ENCODE results near the gene CST11.

CST11 gene

DNA sequence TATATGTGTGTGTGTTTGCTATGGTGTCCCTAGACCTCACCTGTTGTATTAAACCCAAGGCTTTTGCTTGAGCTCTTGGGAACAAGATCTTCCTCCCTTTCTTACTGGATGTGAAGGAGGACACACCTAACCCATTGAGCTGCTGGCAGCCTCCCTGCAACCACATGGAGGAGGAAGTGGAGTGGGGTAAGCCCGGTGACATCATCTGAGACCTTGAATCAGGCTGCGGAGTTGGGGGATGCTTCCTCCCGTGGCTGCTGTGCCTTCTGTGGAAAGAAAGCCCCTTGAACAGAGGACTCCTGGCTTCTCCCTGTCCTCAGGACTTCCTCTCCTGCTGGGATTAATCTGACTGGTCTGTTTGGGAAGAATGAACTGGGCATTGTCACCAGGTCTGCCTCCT lies 3.3 kb downstream of the CST11 start:
- Histone ChIP-seq H3K79me2 (ENCODE audit: low read length) (no peaks in the 10 kb centered on the region), H3K9ac (ENCODE audit: low read length) (no peak overlapping the region), H2AFZ (ENCODE audit: low read length) (no peak overlapping the region), H4K20me1 (ENCODE audit: insufficient read depth, low read length) (no peaks in the 10 kb centered on the region), H3K9me3 (replicated peaks; ENCODE audit: insufficient read depth, low read length) (no peaks in the 10 kb centered on the region), H3K36me3 (replicated peaks; ENCODE audit: insufficient read depth, low read length) (no peaks in the 10 kb centered on the region), H3K4me3 (ENCODE audit: low read length) (no peak overlapping the region), H3K27ac (ENCODE audit: low read length) (no peak overlapping the region), H3K4me2 (ENCODE audit: low read depth, low read length) (no peak overlapping the region), H3F3A (ENCODE audit: insufficient read depth, low read length) (no peaks in the 10 kb centered on the region), H3K27me3 (replicated peaks; ENCODE audit: insufficient read depth, low read length) (no peaks in the 10 kb centered on the region), H3K4me1 (ENCODE audit: low read length) (no peaks in the 10 kb centered on the region), H3K9me2 (replicated peaks; ENCODE audit: insufficient read depth, low read length) (no peaks in the 10 kb centered on the region)
- TF ChIP-seq, protein P1, sequence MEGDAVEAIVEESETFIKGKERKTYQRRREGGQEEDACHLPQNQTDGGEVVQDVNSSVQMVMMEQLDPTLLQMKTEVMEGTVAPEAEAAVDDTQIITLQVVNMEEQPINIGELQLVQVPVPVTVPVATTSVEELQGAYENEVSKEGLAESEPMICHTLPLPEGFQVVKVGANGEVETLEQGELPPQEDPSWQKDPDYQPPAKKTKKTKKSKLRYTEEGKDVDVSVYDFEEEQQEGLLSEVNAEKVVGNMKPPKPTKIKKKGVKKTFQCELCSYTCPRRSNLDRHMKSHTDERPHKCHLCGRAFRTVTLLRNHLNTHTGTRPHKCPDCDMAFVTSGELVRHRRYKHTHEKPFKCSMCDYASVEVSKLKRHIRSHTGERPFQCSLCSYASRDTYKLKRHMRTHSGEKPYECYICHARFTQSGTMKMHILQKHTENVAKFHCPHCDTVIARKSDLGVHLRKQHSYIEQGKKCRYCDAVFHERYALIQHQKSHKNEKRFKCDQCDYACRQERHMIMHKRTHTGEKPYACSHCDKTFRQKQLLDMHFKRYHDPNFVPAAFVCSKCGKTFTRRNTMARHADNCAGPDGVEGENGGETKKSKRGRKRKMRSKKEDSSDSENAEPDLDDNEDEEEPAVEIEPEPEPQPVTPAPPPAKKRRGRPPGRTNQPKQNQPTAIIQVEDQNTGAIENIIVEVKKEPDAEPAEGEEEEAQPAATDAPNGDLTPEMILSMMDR (IDR thresholded peaks at IDR 0.05; ENCODE audit: low read length): no peak
- TF ChIP-seq EZH2 (optimal IDR thresholded peaks at IDR 0.05; ENCODE audit: low read depth, low read length) (no peak), EZH2phosphoT487 (IDR thresholded peaks at IDR 0.05; ENCODE audit: low read length) (no peak)
- no peak for DNase-seq

DNA sequence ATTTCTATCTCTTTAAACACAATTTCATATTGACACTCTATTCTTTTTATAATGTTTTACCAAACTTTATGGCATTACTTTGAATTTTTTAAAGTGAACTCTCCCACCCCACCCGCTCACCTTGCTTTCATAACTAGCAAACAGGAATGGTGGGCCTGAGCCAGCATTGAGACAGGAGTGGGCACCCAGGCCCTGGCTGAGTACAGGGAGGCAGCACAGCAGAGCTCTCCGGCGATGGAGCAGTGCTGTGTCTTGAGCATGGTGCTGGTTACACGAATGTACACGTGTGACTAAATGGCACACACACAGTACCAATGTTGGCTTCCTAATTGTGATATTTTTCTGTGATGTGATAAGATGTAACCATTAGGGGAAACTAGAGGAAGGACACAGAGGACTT lies 4.5 kb downstream of the CST11 start:
- Histone ChIP-seq H3K36me3 (replicated peaks; ENCODE audit: insufficient read depth, low read length) (no peaks in the 10 kb centered on the region), H2AFZ (ENCODE audit: low read length) (no peak overlapping the region), H3K9me2 (replicated peaks; ENCODE audit: insufficient read depth, low read length) (no peaks in the 10 kb centered on the region), H3F3A (ENCODE audit: insufficient read depth, low read length) (no peaks in the 10 kb centered on the region), H3K9me3 (replicated peaks; ENCODE audit: insufficient read depth, low read length) (no peaks in the 10 kb centered on the region), H3K27ac (ENCODE audit: low read length) (no peak overlapping the region), H3K27me3 (replicated peaks; ENCODE audit: insufficient read depth, low read length) (no peaks in the 10 kb centered on the region), H3K4me3 (ENCODE audit: low read length) (no peak overlapping the region), H4K20me1 (ENCODE audit: insufficient read depth, low read length) (no peaks in the 10 kb centered on the region), H3K4me2 (ENCODE audit: low read depth, low read length) (no peak overlapping the region), H3K4me1 (ENCODE audit: low read length) (no peaks in the 10 kb centered on the region), H3K9ac (ENCODE audit: low read length) (no peak overlapping the region), H3K79me2 (ENCODE audit: low read length) (no peaks in the 10 kb centered on the region)
- TF ChIP-seq EZH2phosphoT487 (IDR thresholded peaks at IDR 0.05; ENCODE audit: low read length): no peak
- TF ChIP-seq, protein P1 (IDR thresholded peaks at IDR 0.05; ENCODE audit: low read length): no peak
- no peak for TF ChIP-seq EZH2 (optimal IDR thresholded peaks at IDR 0.05; ENCODE audit: low read depth, low read length)
- no peak for DNase-seq

DNA sequence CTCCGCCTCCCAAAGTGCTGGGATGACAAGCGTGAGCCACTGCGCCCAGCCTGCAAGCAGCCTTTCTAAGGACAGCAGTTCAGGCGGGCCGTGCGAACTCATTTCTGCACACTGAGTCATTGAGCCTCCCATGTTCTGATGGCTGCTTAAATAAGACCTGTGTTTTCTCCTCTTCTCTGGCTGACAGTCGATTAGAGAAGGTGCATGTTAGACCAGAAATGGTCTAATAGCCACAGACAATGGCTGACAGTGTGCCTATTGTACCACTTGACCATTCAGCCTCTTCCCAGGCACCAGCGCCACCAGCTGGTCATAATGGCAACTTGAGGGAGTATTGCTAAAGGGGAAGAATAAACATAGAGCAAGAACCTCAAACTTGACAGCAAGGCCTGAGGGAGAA lies 6.2 kb downstream of the CST11 start:
- Histone ChIP-seq H3K27ac (ENCODE audit: low read length) (no peak overlapping the region), H3K9me3 (replicated peaks; ENCODE audit: insufficient read depth, low read length) (no peaks in the 10 kb centered on the region), H3F3A (ENCODE audit: insufficient read depth, low read length) (no peaks in the 10 kb centered on the region), H3K9ac (ENCODE audit: low read length) (no peak overlapping the region), H3K79me2 (ENCODE audit: low read length) (no peaks in the 10 kb centered on the region), H3K4me1 (ENCODE audit: low read length) (no peaks in the 10 kb centered on the region), H3K9me2 (replicated peaks; ENCODE audit: insufficient read depth, low read length) (no peaks in the 10 kb centered on the region), H3K36me3 (replicated peaks; ENCODE audit: insufficient read depth, low read length) (no peaks in the 10 kb centered on the region), H3K27me3 (replicated peaks; ENCODE audit: insufficient read depth, low read length) (no peaks in the 10 kb centered on the region), H2AFZ (ENCODE audit: low read length) (no peak overlapping the region), H3K4me2 (ENCODE audit: low read depth, low read length) (no peak overlapping the region), H4K20me1 (ENCODE audit: insufficient read depth, low read length) (no peaks in the 10 kb centered on the region), H3K4me3 (ENCODE audit: low read length) (no peak overlapping the region)
- TF ChIP-seq EZH2phosphoT487 (IDR thresholded peaks at IDR 0.05; ENCODE audit: low read length): no peak
- TF ChIP-seq, protein P1 (IDR thresholded peaks at IDR 0.05; ENCODE audit: low read length): peak; percentile 56
- DNase-seq: peak; percentile 29
